Activated T-helper 1 cell treated with anti-CD3 and anti-CD28 coated beads, Interleukin-12 subunit alpha, Interleukin-12 subunit beta, Interleukin-2, Interleukin-4 antibody, amounts not matched to agents 30 ng/mL and 10 ng/mL and 1 ng/mL, durations not matched to agents 14 hours and 24 hours and 36 hours (primary cell): ENCODE measurements around the gene LYRM4. TPM values are rescaled to one million over a fixed set of nuclear protein-coding genes. Genes with fewer than 3 reads are reported as not detected.

Source experiments
- DNase-seq: peaks from one replicate; pipeline ENCODE4 v3.0.0; 2021; ENCODE audit warnings: low spot score
- H3K27ac Mint-ChIP-seq: one replicate; pipeline ENCODE4 v1.8.0; 2021; ENCODE audit warnings: mild to moderate bottlenecking, mixed read lengths
- H3K27me3 Mint-ChIP-seq: one replicate; pipeline ENCODE4 v1.8.0; 2022; ENCODE audit warnings: mild to moderate bottlenecking, moderate library complexity, mixed read lengths; ENCODE audit not compliant: insufficient read depth
- H3K36me3 Mint-ChIP-seq: one replicate; pipeline ENCODE4 v1.8.0; 2021; ENCODE audit warnings: low read depth, mixed read lengths
- H3K4me1 Mint-ChIP-seq: one replicate; pipeline ENCODE4 v1.8.0; 2021; ENCODE audit warnings: low read depth, mixed read lengths
- H3K4me3 Mint-ChIP-seq: one replicate; pipeline ENCODE4 v1.8.0; 2021; ENCODE audit warnings: mild to moderate bottlenecking, moderate library complexity, mixed read lengths
- H3K9me3 Mint-ChIP-seq: one replicate; pipeline ENCODE4 v1.8.0; 2021; ENCODE audit warnings: mixed read lengths
- intact Hi-C: fragments of 100-400 bp; cut with micrococcal nuclease; formaldehyde crosslinking; loops from one replicate; pipeline ENCODE4 v1.15.1; 2024
- total RNA-seq: library from RNA; stranded (reverse); gene quantifications from 2 replicates; pipeline ENCODE4 v1.2.3, GENCODE V29; 2022

Gene LYRM4
- total RNA-seq, 1 donor from 2014 or later, result 48.9 TPM

DNA sequence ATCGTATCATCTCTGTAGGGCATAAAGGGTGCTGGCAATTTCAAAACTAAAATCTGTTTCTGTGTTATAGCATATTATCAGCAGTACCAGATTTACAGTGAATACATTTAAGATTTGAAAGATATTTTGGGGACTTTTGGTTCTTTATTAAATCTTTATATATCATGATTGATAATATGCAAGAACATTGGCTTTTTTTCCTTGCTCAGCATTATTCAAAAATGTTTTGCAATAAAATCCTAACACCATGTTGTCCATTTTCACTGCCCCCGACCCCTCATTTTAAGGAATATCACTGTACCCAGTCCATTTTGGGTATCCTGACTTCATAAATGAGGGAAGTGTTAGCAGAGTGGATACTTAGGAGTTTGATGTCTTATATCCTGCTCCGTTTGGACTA is 16.8 kb upstream of the LYRM4 start:
- H3K36me3 Mint-ChIP-seq, result peaks cover 11% of the 10 kb centered on the region
- peaks cover 2% of the 10 kb centered on the region for H3K27me3 Mint-ChIP-seq
- H3K4me1 Mint-ChIP-seq, result peaks cover 61% of the 10 kb centered on the region
- H3K27ac Mint-ChIP-seq, result no peak overlapping the region
- intact Hi-C loops, result no loop called here
- H3K9me3 Mint-ChIP-seq, result no peaks in the 10 kb centered on the region
- no peak overlapping the region for H3K4me3 Mint-ChIP-seq
- DNase-seq, result no peak

DNA sequence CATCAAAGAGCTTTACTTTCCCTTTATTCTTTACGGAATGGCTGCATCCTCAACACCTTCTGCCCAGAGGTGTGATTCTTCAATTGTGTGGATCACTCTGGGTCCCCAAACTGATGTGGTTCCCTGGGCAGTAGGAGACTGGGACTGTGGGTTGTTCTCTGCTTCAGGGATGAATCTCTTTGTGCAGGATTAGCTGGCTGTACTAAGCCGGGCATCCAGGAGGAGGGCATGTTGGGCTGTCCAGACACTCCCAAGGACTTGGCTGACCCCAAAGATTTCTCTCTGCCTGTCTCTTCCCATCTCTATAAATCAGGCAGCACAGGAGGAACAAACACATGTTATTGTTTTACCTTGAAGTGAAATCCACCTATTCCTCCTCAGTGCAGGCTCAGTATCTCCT is 15.8 kb upstream of the LYRM4 start:
- Mint-ChIP-seq H3K27ac (no peak overlapping the region), H3K9me3 (no peaks in the 10 kb centered on the region), H3K4me3 (no peak overlapping the region), H3K27me3 (peaks cover 2% of the 10 kb centered on the region), H3K4me1 (peaks cover 54% of the 10 kb centered on the region), H3K36me3 (peaks cover 12% of the 10 kb centered on the region)
- no peak for DNase-seq
- intact Hi-C loops, result no loop called here

- H3K4me1 Mint-ChIP-seq, result peaks cover 50% of the 10 kb centered on the region
- intact Hi-C loops, result no loop called here
- no peak overlapping the region for H3K4me3 Mint-ChIP-seq
- H3K27ac Mint-ChIP-seq, result no peak overlapping the region
- DNase-seq, result no peak
- H3K9me3 Mint-ChIP-seq, result no peaks in the 10 kb centered on the region
- H3K27me3 Mint-ChIP-seq, result peaks cover 2% of the 10 kb centered on the region
- peaks cover 12% of the 10 kb centered on the region for H3K36me3 Mint-ChIP-seq
Observed at GRCh38 chr6:5275497-5275896, 14.7 kb upstream of the LYRM4 start.

GRCh38 chr6:5274231-5274630 is 13.5 kb upstream of the LYRM4 start:
- Mint-ChIP-seq H3K27ac (no peak overlapping the region), H3K36me3 (peaks cover 14% of the 10 kb centered on the region), H3K9me3 (no peaks in the 10 kb centered on the region), H3K4me1 (peaks cover 48% of the 10 kb centered on the region), H3K27me3 (peaks cover 2% of the 10 kb centered on the region), H3K4me3 (no peak overlapping the region)
- DNase-seq, result no peak
- intact Hi-C loops, result no loop called here

- H3K4me3 Mint-ChIP-seq, result no peak overlapping the region
- H3K27me3 Mint-ChIP-seq, result no peaks in the 10 kb centered on the region
- peaks cover 18% of the 10 kb centered on the region for H3K36me3 Mint-ChIP-seq
- H3K4me1 Mint-ChIP-seq, result peaks cover 36% of the 10 kb centered on the region
- H3K9me3 Mint-ChIP-seq, result no peaks in the 10 kb centered on the region
- intact Hi-C loops, result no loop called here
- no peak overlapping the region for H3K27ac Mint-ChIP-seq
- no peak for DNase-seq
Observed at GRCh38 chr6:5271926-5272325, 11.2 kb upstream of the LYRM4 start.

DNA sequence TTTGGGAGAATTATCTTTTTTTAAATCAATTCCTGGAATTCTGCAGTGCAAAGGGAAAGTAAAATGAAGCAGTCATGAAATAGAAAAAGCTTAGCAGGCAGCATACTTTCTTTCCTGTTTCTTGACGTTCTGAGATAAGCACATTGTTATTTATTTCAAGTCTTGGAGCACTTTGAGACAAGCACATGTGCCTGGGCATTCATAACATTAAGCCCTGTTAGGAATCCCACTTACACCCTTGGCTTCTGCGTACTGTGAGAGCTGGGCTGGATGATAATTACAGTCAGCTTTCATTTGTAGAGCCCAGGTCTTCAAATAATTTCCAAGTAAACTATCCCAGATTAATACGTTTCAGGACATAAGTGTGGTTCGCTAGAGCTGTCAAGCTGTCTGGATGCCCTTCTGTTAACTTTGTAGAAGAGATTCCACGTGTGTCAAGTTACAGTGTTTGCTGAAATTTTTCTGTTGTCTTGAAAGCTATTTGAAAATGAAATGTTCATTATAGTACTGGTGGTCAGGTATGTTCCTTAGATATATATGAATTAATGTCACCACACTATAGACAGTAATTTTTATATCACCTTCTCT is 9.4 kb upstream of the LYRM4 start:
- Mint-ChIP-seq H3K36me3 (peaks cover 23% of the 10 kb centered on the region), H3K27me3 (no peaks in the 10 kb centered on the region), H3K27ac (no peak overlapping the region), H3K9me3 (no peaks in the 10 kb centered on the region), H3K4me1 (peaks cover 38% of the 10 kb centered on the region), H3K4me3 (no peak overlapping the region)
- intact Hi-C loops, result no loop called here
- DNase-seq, result no peak

- Mint-ChIP-seq H3K4me1 (peaks cover 26% of the 10 kb centered on the region), H3K4me3 (no peak overlapping the region), H3K27me3 (no peaks in the 10 kb centered on the region), H3K9me3 (no peaks in the 10 kb centered on the region), H3K27ac (peak overlapping the region; percentile 36), H3K36me3 (peaks cover 13% of the 10 kb centered on the region)
- intact Hi-C loops, result no loop called here
- DNase-seq, result no peak
Observed at GRCh38 chr6:5266423-5266822, 5.7 kb upstream of the LYRM4 start.

DNA sequence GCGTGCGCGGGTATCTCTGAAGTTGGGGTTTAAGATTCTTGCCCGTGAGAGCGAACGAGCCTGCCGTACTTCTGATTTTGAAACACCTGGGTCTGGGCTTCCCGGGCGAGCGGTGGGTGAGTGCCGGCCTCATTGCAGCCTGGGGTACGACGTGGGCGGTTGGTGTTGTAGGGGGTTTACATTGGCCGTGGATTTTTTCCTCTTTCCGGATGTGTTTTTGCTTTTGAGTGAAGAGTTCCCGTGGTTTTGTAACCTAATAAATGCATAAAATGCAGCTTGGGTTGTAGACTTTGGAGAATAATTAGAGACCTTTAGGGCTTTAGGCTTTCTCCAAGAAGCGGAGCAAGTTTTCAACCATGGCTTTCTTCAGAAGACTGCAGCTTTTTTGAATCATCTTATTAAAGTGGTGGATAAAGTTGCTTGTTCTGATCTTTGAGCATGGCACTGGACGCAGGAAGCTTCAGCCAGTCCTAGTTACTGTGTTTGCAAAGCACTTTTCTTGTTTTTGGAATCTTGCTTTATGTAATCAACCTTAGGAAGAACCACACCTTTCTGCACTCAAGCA is 877 bp upstream of the LYRM4 start:
- Mint-ChIP-seq H3K27me3 (no peaks in the 10 kb centered on the region), H3K36me3 (peaks cover 12% of the 10 kb centered on the region), H3K27ac (peak overlapping the region; percentile 100), H3K4me1 (peaks cover 43% of the 10 kb centered on the region), H3K4me3 (peak overlapping the region; percentile 93), H3K9me3 (no peaks in the 10 kb centered on the region)
- no peak for DNase-seq
- intact Hi-C loops, result loop anchor here (1.0 to 5.0 kb wide), 4 partner anchors 19 to 1244 kb away; partner anchors contain the start of gene ECI2

DNA sequence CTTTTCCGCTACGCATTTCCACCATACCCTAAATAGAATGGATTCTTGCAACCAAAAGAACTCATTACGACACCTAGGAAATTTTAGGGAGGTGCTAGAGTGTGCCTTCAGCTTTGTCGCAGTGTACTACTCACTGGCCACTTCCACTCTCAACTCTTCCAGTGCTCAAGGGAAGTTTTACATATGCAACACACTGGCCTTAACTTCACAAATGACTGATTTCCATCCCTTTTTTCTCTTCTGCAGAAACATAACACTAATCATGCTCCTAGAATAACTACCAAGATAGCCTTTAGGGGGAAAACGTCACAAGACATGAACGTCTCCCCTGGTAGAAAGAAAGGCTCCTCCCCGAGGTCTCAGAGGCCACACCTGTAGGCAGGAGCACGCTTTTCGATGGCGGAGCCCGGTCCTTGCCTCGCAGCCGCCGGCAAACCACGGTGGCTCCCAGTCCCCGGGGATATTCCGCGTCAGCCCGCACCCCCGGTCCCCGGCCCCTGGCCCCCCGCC is 584 bp downstream of the LYRM4 start:
- Mint-ChIP-seq H3K36me3 (peaks cover 9% of the 10 kb centered on the region), H3K9me3 (no peaks in the 10 kb centered on the region), H3K4me3 (peak overlapping the region; percentile 93), H3K27me3 (no peaks in the 10 kb centered on the region), H3K27ac (peak overlapping the region; percentile 89), H3K4me1 (peaks cover 33% of the 10 kb centered on the region)
- peak; percentile 74 for DNase-seq
- intact Hi-C loops, result loop anchor here (1.0 to 5.0 kb wide), 7 partner anchors 61 to 1243 kb away; partner anchors contain the start of gene RPP40

GRCh38 chr6:5259428-5259827 is 1.3 kb downstream of the LYRM4 start:
- Mint-ChIP-seq H3K9me3 (no peaks in the 10 kb centered on the region), H3K4me3 (peak overlapping the region; percentile 93), H3K4me1 (peaks cover 28% of the 10 kb centered on the region), H3K27ac (peak overlapping the region; percentile 89), H3K27me3 (no peaks in the 10 kb centered on the region), H3K36me3 (peaks cover 11% of the 10 kb centered on the region)
- intact Hi-C loops, result no loop called here
- DNase-seq, result no peak

GRCh38 chr6:5257400-5257799 is 3.4 kb downstream of the LYRM4 start:
- Mint-ChIP-seq H3K27me3 (no peaks in the 10 kb centered on the region), H3K9me3 (no peaks in the 10 kb centered on the region), H3K4me3 (no peak overlapping the region), H3K27ac (no peak overlapping the region), H3K4me1 (peaks cover 28% of the 10 kb centered on the region), H3K36me3 (peaks cover 14% of the 10 kb centered on the region)
- no peak for DNase-seq
- intact Hi-C loops, result no loop called here

- H3K27ac Mint-ChIP-seq, result no peak overlapping the region
- H3K9me3 Mint-ChIP-seq, result no peaks in the 10 kb centered on the region
Observed at GRCh38 chr6:5256952-5257351, 3.8 kb downstream of the LYRM4 start.

DNA sequence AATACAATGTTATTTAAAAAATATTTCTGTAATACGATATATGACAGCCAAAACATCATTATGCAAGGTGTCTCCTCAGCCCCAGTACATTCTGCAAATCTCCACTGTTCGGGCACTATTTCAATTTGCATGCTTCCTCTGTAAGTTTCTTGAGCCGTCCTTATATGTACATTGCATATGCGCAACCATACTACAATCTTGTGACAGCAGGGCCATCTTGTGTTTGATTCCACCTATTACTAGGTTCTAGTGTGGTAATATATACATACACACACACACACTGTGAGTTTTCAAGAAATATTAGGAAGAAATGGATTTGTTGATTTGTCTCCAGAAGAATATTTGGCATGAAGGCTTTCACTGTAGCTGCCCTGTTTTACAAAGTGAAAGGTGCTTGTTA is 9.8 kb downstream of the LYRM4 start:
- H3K4me1 Mint-ChIP-seq, result no peaks in the 10 kb centered on the region
- no peaks in the 10 kb centered on the region for H3K27me3 Mint-ChIP-seq
- no peak for DNase-seq
- no peaks in the 10 kb centered on the region for H3K9me3 Mint-ChIP-seq
- no peak overlapping the region for H3K4me3 Mint-ChIP-seq
- H3K27ac Mint-ChIP-seq, result no peak overlapping the region
- intact Hi-C loops, result no loop called here
- H3K36me3 Mint-ChIP-seq, result peaks cover 16% of the 10 kb centered on the region

More at GRCh38 chr6:5256952-5257351, 3.8 kb downstream of the LYRM4 start:
- DNase-seq, result no peak
- Mint-ChIP-seq H3K36me3 (peaks cover 16% of the 10 kb centered on the region), H3K27me3 (no peaks in the 10 kb centered on the region), H3K4me3 (no peak overlapping the region), H3K4me1 (peaks cover 28% of the 10 kb centered on the region)
- intact Hi-C loops, result no loop called here
